ENCODE measurements around the gene LDHA.

Gene LDHA

GRCh38 chr11:18416459-18416858, 22.1 kb downstream of the LDHA start:
- Histone ChIP-seq H3K9me3 (ENCODE audit: insufficient read depth, low read length) (no peaks in the 10 kb centered on the region), H3K4me3 (ENCODE audit: insufficient read length, low read depth) (no peak overlapping the region), H3K27me3 (ENCODE audit: insufficient read depth, insufficient read length) (no peaks in the 10 kb centered on the region), H3K9ac (ENCODE audit: insufficient read length, low read depth) (no peak overlapping the region), H3K4me1 (ENCODE audit: insufficient read depth, insufficient read length) (no peaks in the 10 kb centered on the region), H3K36me3 (ENCODE audit: insufficient read depth, insufficient read length, low read length) (no peaks in the 10 kb centered on the region)
- TF ChIP-seq YY1 (IDR thresholded peaks at IDR 0.05; ENCODE audit: insufficient read depth, insufficient read length) (no peak), SUZ12 (IDR thresholded peaks at IDR 0.05; ENCODE audit: extremely low read depth, insufficient read depth, insufficient read length) (no peak), ZNF274 (IDR thresholded peaks at IDR 0.05; ENCODE audit: low read depth, low read length) (no peak)
- DNase-seq (ENCODE audit: low read depth, low spot score) = no peak

- Histone ChIP-seq H3K27me3 (ENCODE audit: insufficient read depth, insufficient read length) (no peaks in the 10 kb centered on the region), H3K36me3 (ENCODE audit: insufficient read depth, insufficient read length, low read length) (no peaks in the 10 kb centered on the region), H3K4me3 (ENCODE audit: insufficient read length, low read depth) (no peak overlapping the region), H3K9ac (ENCODE audit: insufficient read length, low read depth) (no peak overlapping the region), H3K4me1 (ENCODE audit: insufficient read depth, insufficient read length) (no peaks in the 10 kb centered on the region), H3K9me3 (ENCODE audit: insufficient read depth, low read length) (no peaks in the 10 kb centered on the region)
- TF ChIP-seq YY1 (IDR thresholded peaks at IDR 0.05; ENCODE audit: insufficient read depth, insufficient read length) (no peak), ZNF274 (IDR thresholded peaks at IDR 0.05; ENCODE audit: low read depth, low read length) (no peak), SUZ12 (IDR thresholded peaks at IDR 0.05; ENCODE audit: extremely low read depth, insufficient read depth, insufficient read length) (no peak)
- no peak for DNase-seq (ENCODE audit: low read depth, low spot score)
These were observed 24.7 kb downstream of the LDHA start for GRCh38 chr11:18419040-18419439.

GRCh38 chr11:18420067-18420466, 25.7 kb downstream of the LDHA start:
- H3K4me1 ChIP-seq (ENCODE audit: insufficient read depth, insufficient read length) = no peaks in the 10 kb centered on the region
- H3K27me3 ChIP-seq (ENCODE audit: insufficient read depth, insufficient read length) = no peaks in the 10 kb centered on the region
- no peak for DNase-seq (ENCODE audit: low read depth, low spot score)
- no peak overlapping the region for H3K4me3 ChIP-seq (ENCODE audit: insufficient read length, low read depth)
- TF ChIP-seq ZNF274 (IDR thresholded peaks at IDR 0.05; ENCODE audit: low read depth, low read length) (no peak), SUZ12 (IDR thresholded peaks at IDR 0.05; ENCODE audit: extremely low read depth, insufficient read depth, insufficient read length) (no peak), YY1 (IDR thresholded peaks at IDR 0.05; ENCODE audit: insufficient read depth, insufficient read length) (no peak)
- no peak overlapping the region for H3K9ac ChIP-seq (ENCODE audit: insufficient read length, low read depth)
- no peaks in the 10 kb centered on the region for H3K36me3 ChIP-seq (ENCODE audit: insufficient read depth, insufficient read length, low read length)
- no peaks in the 10 kb centered on the region for H3K9me3 ChIP-seq (ENCODE audit: insufficient read depth, low read length)

- TF ChIP-seq YY1 (IDR thresholded peaks at IDR 0.05; ENCODE audit: insufficient read depth, insufficient read length) (no peak), ZNF274 (IDR thresholded peaks at IDR 0.05; ENCODE audit: low read depth, low read length) (no peak), SUZ12 (IDR thresholded peaks at IDR 0.05; ENCODE audit: extremely low read depth, insufficient read depth, insufficient read length) (no peak)
- Histone ChIP-seq H3K4me3 (ENCODE audit: insufficient read length, low read depth) (no peak overlapping the region), H3K36me3 (ENCODE audit: insufficient read depth, insufficient read length, low read length) (no peaks in the 10 kb centered on the region), H3K9ac (ENCODE audit: insufficient read length, low read depth) (no peak overlapping the region), H3K9me3 (ENCODE audit: insufficient read depth, low read length) (no peaks in the 10 kb centered on the region), H3K27me3 (ENCODE audit: insufficient read depth, insufficient read length) (no peaks in the 10 kb centered on the region), H3K4me1 (ENCODE audit: insufficient read depth, insufficient read length) (no peaks in the 10 kb centered on the region)
- no peak for DNase-seq (ENCODE audit: low read depth, low spot score)
These were observed 32.9 kb downstream of the LDHA start for GRCh38 chr11:18427240-18427639.

- H3K9ac ChIP-seq (ENCODE audit: insufficient read length, low read depth) = no peak overlapping the region
- H3K4me3 ChIP-seq (ENCODE audit: insufficient read length, low read depth) = no peak overlapping the region
- no peaks in the 10 kb centered on the region for H3K36me3 ChIP-seq (ENCODE audit: insufficient read depth, insufficient read length, low read length)
- H3K9me3 ChIP-seq (ENCODE audit: insufficient read depth, low read length) = no peaks in the 10 kb centered on the region
- no peaks in the 10 kb centered on the region for H3K27me3 ChIP-seq (ENCODE audit: insufficient read depth, insufficient read length)
- H3K4me1 ChIP-seq (ENCODE audit: insufficient read depth, insufficient read length) = no peaks in the 10 kb centered on the region
- TF ChIP-seq SUZ12 (IDR thresholded peaks at IDR 0.05; ENCODE audit: extremely low read depth, insufficient read depth, insufficient read length) (no peak), YY1 (IDR thresholded peaks at IDR 0.05; ENCODE audit: insufficient read depth, insufficient read length) (no peak), ZNF274 (IDR thresholded peaks at IDR 0.05; ENCODE audit: low read depth, low read length) (no peak)
- DNase-seq (ENCODE audit: low read depth, low spot score) = no peak
These were observed 35.0 kb downstream of the LDHA start for GRCh38 chr11:18429332-18429731.

GRCh38 chr11:18438691-18439090, 44.3 kb downstream of the LDHA start:
- Histone ChIP-seq H3K27me3 (ENCODE audit: insufficient read depth, insufficient read length) (no peaks in the 10 kb centered on the region), H3K4me3 (ENCODE audit: insufficient read length, low read depth) (no peak overlapping the region), H3K9me3 (ENCODE audit: insufficient read depth, low read length) (no peaks in the 10 kb centered on the region), H3K9ac (ENCODE audit: insufficient read length, low read depth) (no peak overlapping the region), H3K36me3 (ENCODE audit: insufficient read depth, insufficient read length, low read length) (no peaks in the 10 kb centered on the region), H3K4me1 (ENCODE audit: insufficient read depth, insufficient read length) (no peaks in the 10 kb centered on the region)
- TF ChIP-seq SUZ12 (IDR thresholded peaks at IDR 0.05; ENCODE audit: extremely low read depth, insufficient read depth, insufficient read length) (no peak), ZNF274 (IDR thresholded peaks at IDR 0.05; ENCODE audit: low read depth, low read length) (no peak), YY1 (IDR thresholded peaks at IDR 0.05; ENCODE audit: insufficient read depth, insufficient read length) (no peak)
- no peak for DNase-seq (ENCODE audit: low read depth, low spot score)

- TF ChIP-seq YY1 (IDR thresholded peaks at IDR 0.05; ENCODE audit: insufficient read depth, insufficient read length) (no peak), ZNF274 (IDR thresholded peaks at IDR 0.05; ENCODE audit: low read depth, low read length) (no peak), SUZ12 (IDR thresholded peaks at IDR 0.05; ENCODE audit: extremely low read depth, insufficient read depth, insufficient read length) (no peak)
- no peaks in the 10 kb centered on the region for H3K4me1 ChIP-seq (ENCODE audit: insufficient read depth, insufficient read length)
- DNase-seq (ENCODE audit: low read depth, low spot score) = no peak
- H3K27me3 ChIP-seq (ENCODE audit: insufficient read depth, insufficient read length) = no peaks in the 10 kb centered on the region
- H3K36me3 ChIP-seq (ENCODE audit: insufficient read depth, insufficient read length, low read length) = no peaks in the 10 kb centered on the region
- no peaks in the 10 kb centered on the region for H3K9me3 ChIP-seq (ENCODE audit: insufficient read depth, low read length)
- no peak overlapping the region for H3K9ac ChIP-seq (ENCODE audit: insufficient read length, low read depth)
- H3K4me3 ChIP-seq (ENCODE audit: insufficient read length, low read depth) = no peak overlapping the region
These were observed 54.9 kb downstream of the LDHA start for GRCh38 chr11:18449251-18449650.

GRCh38 chr11:18452927-18453326, 58.6 kb downstream of the LDHA start:
- Histone ChIP-seq H3K27me3 (ENCODE audit: insufficient read depth, insufficient read length) (no peaks in the 10 kb centered on the region), H3K4me1 (ENCODE audit: insufficient read depth, insufficient read length) (no peaks in the 10 kb centered on the region), H3K36me3 (ENCODE audit: insufficient read depth, insufficient read length, low read length) (no peaks in the 10 kb centered on the region), H3K9me3 (ENCODE audit: insufficient read depth, low read length) (no peaks in the 10 kb centered on the region), H3K4me3 (ENCODE audit: insufficient read length, low read depth) (no peak overlapping the region), H3K9ac (ENCODE audit: insufficient read length, low read depth) (no peak overlapping the region)
- no peak for DNase-seq (ENCODE audit: low read depth, low spot score)
- no peak for TF ChIP-seq ZNF274 (IDR thresholded peaks at IDR 0.05; ENCODE audit: low read depth, low read length)
- no peak for TF ChIP-seq YY1 (IDR thresholded peaks at IDR 0.05; ENCODE audit: insufficient read depth, insufficient read length)
- no peak for TF ChIP-seq SUZ12 (IDR thresholded peaks at IDR 0.05; ENCODE audit: extremely low read depth, insufficient read depth, insufficient read length)

All from NT2/D1 (cell line).